ENCODE measurements around the gene OR2A1.
"Not testable (repeated sequence)": the region's sequence is repeated elsewhere in the genome, so short reads cannot be mapped to it uniquely, and the experiment has no call there.

- not testable (repeated sequence) for TF ChIP-seq CTCF (optimal IDR thresholded peaks at IDR 0.05 in 1 of 3, IDR thresholded peaks at IDR 0.05 in 1 of 3, conservative IDR thresholded peaks at IDR 0.05 in 1 of 3; ENCODE audit: extremely low read depth in 1 of 3, insufficient read depth in 2 of 3, low read length in 3 of 3); EZH2 (IDR thresholded peaks at IDR 0.05; ENCODE audit: low read length)
Observed at GRCh38 chr7:144356185-144356584, 44.0 kb downstream of the OR2A1 start.
